Measurements from ENCODE around the gene LY6G6F. TPM values are rescaled to one million over a fixed set of nuclear protein-coding genes. Genes with fewer than 3 reads are reported as not detected.
A peak's percentile ranks its signal among the peaks of the same experiment; 100 is the strongest.

LY6G6F gene
- total and polyA plus RNA-seq, 10 of the 15 experiments (the other 5 are each of a cell fraction or from before 2014, with no cell fraction given): not detected

DNA sequence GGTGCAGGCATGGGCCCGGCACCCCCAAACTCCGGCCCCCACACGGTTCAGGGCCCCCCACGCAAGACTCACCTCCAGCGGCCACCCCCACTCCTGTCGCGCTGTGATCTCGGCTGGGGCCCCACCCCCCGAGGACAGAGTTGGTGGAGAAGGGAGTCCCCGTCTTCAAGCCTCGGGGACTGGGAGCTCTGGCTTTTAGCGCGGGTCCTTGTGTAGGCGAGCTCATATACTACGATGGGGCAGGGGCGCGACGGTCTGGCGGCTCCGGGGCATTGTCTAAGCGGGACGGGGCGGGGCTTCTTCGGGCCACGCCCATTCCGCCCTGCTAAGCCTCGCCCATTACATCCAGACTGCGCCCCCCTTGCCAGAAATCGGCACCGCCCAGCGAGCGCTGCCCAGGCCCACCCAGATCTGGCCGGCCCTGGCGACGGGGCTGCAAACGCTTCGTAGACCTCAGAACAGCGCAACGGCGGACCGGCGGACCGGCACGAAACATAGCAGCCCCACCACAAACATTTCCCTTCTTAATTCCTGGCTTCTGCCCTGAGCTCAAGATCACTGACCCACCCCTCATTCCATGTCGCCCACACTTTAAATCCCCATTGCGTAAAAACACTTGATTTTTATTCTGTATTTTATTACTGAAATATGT is 23.4 kb downstream of the LY6G6F start:
- ChIA-PET POLR2A (interaction anchor here (0.9 to 2.8 kb wide), 10 partner anchors 9 to 327 kb away, joined by 3 to 30 read pairs (median 3); partner anchors contain the start of genes HSPA1B, MSH5 and NEU1), SMC1A (ENCODE audit: uncharacterized antibody, unreplicated experiment) (interaction anchor here (0.6 to 5.3 kb wide), 17 partner anchors 9 to 107 kb away, joined by 3 to 45 read pairs (median 3); partner anchors contain the start of genes ABHD16A, CLIC1, HSPA1A and HSPA1L), RAD21 (ENCODE audit: unreplicated experiment) (interaction anchor here (0.7 to 3.6 kb wide), 19 partner anchors 9 to 465 kb away, joined by 3 to 44 read pairs (median 4); partner anchors contain the start of genes ABHD16A, HSPA1A, HSPA1B and HSPA1L), CTCF (interaction anchor here (0.5 to 15.8 kb wide), 20 partner anchors 9 to 221 kb away, joined by 3 to 208 read pairs (median 5); partner anchors contain the start of genes HSPA1B, LY6G5C, MSH5 and VARS1)
- Histone ChIP-seq H3K27me3 (replicated peaks in 1 of 2; ENCODE audit: control insufficient read depth in 2 of 2, insufficient read depth in 2 of 2, low read length in 1 of 2) (no peaks in the 10 kb centered on the region), H4K20me1 (ENCODE audit: control insufficient read depth, insufficient read depth) (0 out of 2 replicates have a peak, but pooled peaks cover 4% of the 10 kb centered on the region), H3K9ac (ENCODE audit: control insufficient read depth, insufficient read depth, low read length) (peak overlapping the region; percentile 25; the same call in 1 of the 2 replicates), H3K4me2 (ENCODE audit: control insufficient read depth, insufficient read depth) (peak overlapping the region; percentile 98), H3K9me3 (replicated peaks; ENCODE audit: control insufficient read depth, insufficient read depth, low read length) (no peaks in the 10 kb centered on the region), H3K36me3 (ENCODE audit: control insufficient read depth in 2 of 2, insufficient read depth in 2 of 2, low read length in 1 of 2) (peaks cover 6 to 15% of the 10 kb centered on the region in 2 experiments), H3K79me2 (ENCODE audit: control insufficient read depth, insufficient read depth, low read length) (peaks cover 22% of the 10 kb centered on the region), H2AFZ (ENCODE audit: control insufficient read depth, low read depth, low read length) (no peak overlapping the region), H3K4me1 (ENCODE audit: control insufficient read depth, insufficient read depth, low read length) (peaks cover 33% of the 10 kb centered on the region), H3K27ac (ENCODE audit: control insufficient read depth, insufficient read depth) (peak overlapping the region; percentile 13; the same call in 1 of the 2 replicates), H3K4me3 (peak overlapping the region; percentile 78)
- in situ Hi-C loops (cut with MboI): no loop called here
- intact Hi-C loops (cut with micrococcal nuclease; ENCODE audit: unreplicated experiment): loop anchor here (1.0 to 5.0 kb wide), 4 partner anchors 39 to 97 kb away; partner anchors contain the start of genes HSPA1B and LY6G5C
- FAIRE-seq (no peak), DNase-seq (ENCODE audit: low read depth, low spot score) (no peak), ATAC-seq (peak; percentile 78)
- no TSS peak for BruUV-seq (replicated peaks)
- WGBS (ENCODE audit: insufficient coverage, insufficient replicate concordance, low lambda C conversion rate, missing lambda C conversion rate): 4% methylated on average over 45 of the region's 46 CpGs
- TF ChIP-seq, protein P1, sequence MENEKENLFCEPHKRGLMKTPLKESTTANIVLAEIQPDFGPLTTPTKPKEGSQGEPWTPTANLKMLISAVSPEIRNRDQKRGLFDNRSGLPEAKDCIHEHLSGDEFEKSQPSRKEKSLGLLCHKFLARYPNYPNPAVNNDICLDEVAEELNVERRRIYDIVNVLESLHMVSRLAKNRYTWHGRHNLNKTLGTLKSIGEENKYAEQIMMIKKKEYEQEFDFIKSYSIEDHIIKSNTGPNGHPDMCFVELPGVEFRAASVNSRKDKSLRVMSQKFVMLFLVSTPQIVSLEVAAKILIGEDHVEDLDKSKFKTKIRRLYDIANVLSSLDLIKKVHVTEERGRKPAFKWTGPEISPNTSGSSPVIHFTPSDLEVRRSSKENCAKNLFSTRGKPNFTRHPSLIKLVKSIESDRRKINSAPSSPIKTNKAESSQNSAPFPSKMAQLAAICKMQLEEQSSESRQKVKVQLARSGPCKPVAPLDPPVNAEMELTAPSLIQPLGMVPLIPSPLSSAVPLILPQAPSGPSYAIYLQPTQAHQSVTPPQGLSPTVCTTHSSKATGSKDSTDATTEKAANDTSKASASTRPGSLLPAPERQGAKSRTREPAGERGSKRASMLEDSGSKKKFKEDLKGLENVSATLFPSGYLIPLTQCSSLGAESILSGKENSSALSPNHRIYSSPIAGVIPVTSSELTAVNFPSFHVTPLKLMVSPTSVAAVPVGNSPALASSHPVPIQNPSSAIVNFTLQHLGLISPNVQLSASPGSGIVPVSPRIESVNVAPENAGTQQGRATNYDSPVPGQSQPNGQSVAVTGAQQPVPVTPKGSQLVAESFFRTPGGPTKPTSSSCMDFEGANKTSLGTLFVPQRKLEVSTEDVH (IDR thresholded peaks at IDR 0.05; ENCODE audit: low read depth, partially characterized antibody): peak; percentile 42
- TF ChIP-seq POU2F2 (IDR thresholded peaks at IDR 0.05; ENCODE audit: borderline replicate concordance, low read depth, low read length) (peak; percentile 39; the same call in 1 of the 3 replicates), POLR2AphosphoS2 (IDR thresholded peaks at IDR 0.05; ENCODE audit: low read depth, low read length) (0 out of 2 replicates have a peak, but pooled peaks have one; percentile 28), BRCA1 (IDR thresholded peaks at IDR 0.05; ENCODE audit: low read depth, low read length) (0 out of 2 replicates have a peak, but pooled peaks have one; percentile 1), SUZ12 (IDR thresholded peaks at IDR 0.05; ENCODE audit: unreplicated experiment) (no peak), NRF1 (conservative IDR thresholded peaks at IDR 0.05; ENCODE audit: low read depth, low read length) (no peak), CREB1 (IDR thresholded peaks at IDR 0.05; ENCODE audit: low read depth) (no peak)
- TF ChIP-seq, protein P2, sequence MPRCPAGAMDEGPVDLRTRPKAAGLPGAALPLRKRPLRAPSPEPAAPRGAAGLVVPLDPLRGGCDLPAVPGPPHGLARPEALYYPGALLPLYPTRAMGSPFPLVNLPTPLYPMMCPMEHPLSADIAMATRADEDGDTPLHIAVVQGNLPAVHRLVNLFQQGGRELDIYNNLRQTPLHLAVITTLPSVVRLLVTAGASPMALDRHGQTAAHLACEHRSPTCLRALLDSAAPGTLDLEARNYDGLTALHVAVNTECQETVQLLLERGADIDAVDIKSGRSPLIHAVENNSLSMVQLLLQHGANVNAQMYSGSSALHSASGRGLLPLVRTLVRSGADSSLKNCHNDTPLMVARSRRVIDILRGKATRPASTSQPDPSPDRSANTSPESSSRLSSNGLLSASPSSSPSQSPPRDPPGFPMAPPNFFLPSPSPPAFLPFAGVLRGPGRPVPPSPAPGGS (IDR thresholded peaks at IDR 0.05; ENCODE audit: borderline replicate concordance, insufficient read depth, low read depth, low read length, poor library complexity, severe bottlenecking): peak; percentile 42
- TF ChIP-seq, protein P3, sequence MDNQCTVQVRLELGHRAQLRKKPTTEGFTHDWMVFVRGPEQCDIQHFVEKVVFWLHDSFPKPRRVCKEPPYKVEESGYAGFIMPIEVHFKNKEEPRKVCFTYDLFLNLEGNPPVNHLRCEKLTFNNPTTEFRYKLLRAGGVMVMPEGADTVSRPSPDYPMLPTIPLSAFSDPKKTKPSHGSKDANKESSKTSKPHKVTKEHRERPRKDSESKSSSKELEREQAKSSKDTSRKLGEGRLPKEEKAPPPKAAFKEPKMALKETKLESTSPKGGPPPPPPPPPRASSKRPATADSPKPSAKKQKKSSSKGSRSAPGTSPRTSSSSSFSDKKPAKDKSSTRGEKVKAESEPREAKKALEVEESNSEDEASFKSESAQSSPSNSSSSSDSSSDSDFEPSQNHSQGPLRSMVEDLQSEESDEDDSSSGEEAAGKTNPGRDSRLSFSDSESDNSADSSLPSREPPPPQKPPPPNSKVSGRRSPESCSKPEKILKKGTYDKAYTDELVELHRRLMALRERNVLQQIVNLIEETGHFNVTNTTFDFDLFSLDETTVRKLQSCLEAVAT (IDR thresholded peaks at IDR 0.05): no peak
- TF ChIP-seq, protein P4, sequence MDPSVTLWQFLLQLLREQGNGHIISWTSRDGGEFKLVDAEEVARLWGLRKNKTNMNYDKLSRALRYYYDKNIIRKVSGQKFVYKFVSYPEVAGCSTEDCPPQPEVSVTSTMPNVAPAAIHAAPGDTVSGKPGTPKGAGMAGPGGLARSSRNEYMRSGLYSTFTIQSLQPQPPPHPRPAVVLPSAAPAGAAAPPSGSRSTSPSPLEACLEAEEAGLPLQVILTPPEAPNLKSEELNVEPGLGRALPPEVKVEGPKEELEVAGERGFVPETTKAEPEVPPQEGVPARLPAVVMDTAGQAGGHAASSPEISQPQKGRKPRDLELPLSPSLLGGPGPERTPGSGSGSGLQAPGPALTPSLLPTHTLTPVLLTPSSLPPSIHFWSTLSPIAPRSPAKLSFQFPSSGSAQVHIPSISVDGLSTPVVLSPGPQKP (IDR thresholded peaks at IDR 0.05; ENCODE audit: low read depth, low read length): no peak
- TF ChIP-seq, protein P5, sequence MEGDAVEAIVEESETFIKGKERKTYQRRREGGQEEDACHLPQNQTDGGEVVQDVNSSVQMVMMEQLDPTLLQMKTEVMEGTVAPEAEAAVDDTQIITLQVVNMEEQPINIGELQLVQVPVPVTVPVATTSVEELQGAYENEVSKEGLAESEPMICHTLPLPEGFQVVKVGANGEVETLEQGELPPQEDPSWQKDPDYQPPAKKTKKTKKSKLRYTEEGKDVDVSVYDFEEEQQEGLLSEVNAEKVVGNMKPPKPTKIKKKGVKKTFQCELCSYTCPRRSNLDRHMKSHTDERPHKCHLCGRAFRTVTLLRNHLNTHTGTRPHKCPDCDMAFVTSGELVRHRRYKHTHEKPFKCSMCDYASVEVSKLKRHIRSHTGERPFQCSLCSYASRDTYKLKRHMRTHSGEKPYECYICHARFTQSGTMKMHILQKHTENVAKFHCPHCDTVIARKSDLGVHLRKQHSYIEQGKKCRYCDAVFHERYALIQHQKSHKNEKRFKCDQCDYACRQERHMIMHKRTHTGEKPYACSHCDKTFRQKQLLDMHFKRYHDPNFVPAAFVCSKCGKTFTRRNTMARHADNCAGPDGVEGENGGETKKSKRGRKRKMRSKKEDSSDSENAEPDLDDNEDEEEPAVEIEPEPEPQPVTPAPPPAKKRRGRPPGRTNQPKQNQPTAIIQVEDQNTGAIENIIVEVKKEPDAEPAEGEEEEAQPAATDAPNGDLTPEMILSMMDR (IDR thresholded peaks at IDR 0.05 in 2 of 3, conservative IDR thresholded peaks at IDR 0.05 in 1 of 3; ENCODE audit: control insufficient read depth in 2 of 3, extremely low read depth in 1 of 3, insufficient read depth in 1 of 3, low read depth in 3 of 3, low read length in 3 of 3): 0 out of 6 replicates have a peak, but pooled peaks of 1 of the 3 experiments have one; percentile 9

Measured in GM12878 (cell line).